Activated CD4-positive, alpha-beta memory T cell treated with anti-CD3 and anti-CD28 coated beads for 36 hours (primary cell): ENCODE results near the gene R3HDM1. TPM values are rescaled to one million over a fixed set of nuclear protein-coding genes. Genes with fewer than 3 reads are reported as not detected.

Source experiments
- CTCF ChIA-PET: fragments of 350-600 bp; sonication (Branson Sonifier 250); formaldehyde crosslinking; loops from one replicate; lab custom pipeline; 2021; ENCODE audit warnings: antibody characterized with exemption, inconsistent platforms; lab: Charles Lee
- POLR2A ChIA-PET: fragments of 350-600 bp; sonication (Branson Sonifier 250); formaldehyde crosslinking; loops from one replicate; lab custom pipeline; 2021; ENCODE audit warnings: antibody characterized with exemption; lab: Charles Lee
- DNase-seq: peaks from one replicate; pipeline ENCODE4 v3.0.0-alpha.2; 2020
- H3K27ac Mint-ChIP-seq: one replicate; pipeline ENCODE4 v1.8.0; 2021; ENCODE audit warnings: mixed read lengths
- H3K27me3 Mint-ChIP-seq: one replicate; pipeline ENCODE4 v1.8.0; 2021; ENCODE audit warnings: mixed read lengths
- H3K36me3 Mint-ChIP-seq: one replicate; pipeline ENCODE4 v1.8.0; 2021; ENCODE audit warnings: mixed read lengths
- H3K4me1 Mint-ChIP-seq: one replicate; pipeline ENCODE4 v1.8.0; 2021; ENCODE audit warnings: low read depth, mixed read lengths
- H3K4me3 Mint-ChIP-seq: one replicate; pipeline ENCODE4 v1.8.0; 2021; ENCODE audit warnings: mild to moderate bottlenecking, mixed read lengths
- H3K9me3 Mint-ChIP-seq: one replicate; pipeline ENCODE4 v1.8.0; 2021; ENCODE audit warnings: mixed read lengths
- intact Hi-C: fragments of 100-400 bp; cut with micrococcal nuclease; formaldehyde crosslinking; loops from one replicate; pipeline ENCODE4 v1.15.1; 2023
- total RNA-seq, 2 experiments: library from RNA; stranded (reverse); gene quantifications; one replicate each; pipeline ENCODE4 v1.2.3, GENCODE V29; 2021

Gene R3HDM1
- total RNA-seq, 2 experiments from 2014 or later: 49.3 to 56.3 TPM

DNA sequence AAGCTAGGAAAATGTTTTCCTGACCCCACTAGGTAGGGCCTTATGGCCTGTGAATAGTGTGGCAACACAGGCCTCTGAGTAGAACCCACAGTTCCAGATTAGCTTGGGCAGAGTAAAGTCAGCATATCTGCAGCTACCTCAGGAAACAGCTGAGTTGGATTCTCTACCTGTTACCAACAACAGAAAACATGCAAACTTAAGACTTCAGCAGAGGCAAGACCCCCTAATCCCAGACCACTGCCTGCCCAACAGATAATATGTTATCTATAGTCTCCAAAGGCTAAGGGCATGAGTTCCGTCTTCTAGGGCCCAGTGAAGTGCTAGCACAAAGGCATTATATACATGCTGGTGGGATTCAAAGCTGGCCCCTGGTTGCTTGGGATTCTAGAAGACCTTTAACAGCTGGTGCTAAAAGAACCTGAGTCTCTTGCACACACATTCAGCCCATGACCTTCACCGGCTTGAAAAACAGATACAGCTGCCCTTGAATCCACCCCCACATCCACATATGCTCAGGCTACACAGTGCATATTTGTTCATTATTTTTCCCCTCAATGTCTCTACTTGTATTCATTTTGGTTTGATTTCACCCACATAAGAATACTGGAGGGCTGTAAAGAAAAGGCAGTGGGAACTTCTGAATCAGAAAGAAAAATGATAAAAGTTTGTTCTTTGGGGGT lies 196.9 kb downstream of the R3HDM1 start:
- H3K9me3 Mint-ChIP-seq: no peaks in the 10 kb centered on the region
- DNase-seq: no peak
- ChIA-PET POLR2A (no interaction called here), CTCF (interaction anchor here (1.1 kb wide), 1 partner anchor 19 kb away, joined by 4 read pairs; no protein-coding TSS in a partner anchor)
- no peaks in the 10 kb centered on the region for H3K27me3 Mint-ChIP-seq
- peaks cover 11% of the 10 kb centered on the region for H3K36me3 Mint-ChIP-seq
- H3K4me1 Mint-ChIP-seq: no peaks in the 10 kb centered on the region
- intact Hi-C loops: no loop called here
- H3K27ac Mint-ChIP-seq: no peak overlapping the region
- no peak overlapping the region for H3K4me3 Mint-ChIP-seq

DNA sequence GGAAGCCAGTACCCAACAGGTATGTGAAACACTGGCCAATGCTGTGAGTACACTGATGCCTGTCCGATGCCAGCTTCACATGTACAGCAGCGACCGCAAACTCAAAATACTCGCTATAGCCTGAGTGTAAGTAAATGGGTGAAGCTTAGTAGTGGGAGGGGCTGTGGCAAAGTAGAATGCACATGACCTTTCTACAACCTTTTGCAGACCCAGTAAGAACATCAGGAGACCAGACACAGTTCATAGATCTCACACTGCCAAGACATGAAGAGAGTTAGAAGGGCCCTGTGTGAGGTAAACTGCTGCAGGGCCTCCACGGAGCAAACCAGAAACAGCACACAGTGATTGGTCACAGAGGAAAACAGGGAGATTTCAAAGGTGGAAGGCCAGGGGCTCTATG lies 201.3 kb downstream of the R3HDM1 start:
- Mint-ChIP-seq H3K4me3 (no peak overlapping the region), H3K9me3 (no peaks in the 10 kb centered on the region), H3K27me3 (no peaks in the 10 kb centered on the region), H3K36me3 (no peaks in the 10 kb centered on the region), H3K27ac (no peak overlapping the region), H3K4me1 (no peaks in the 10 kb centered on the region)
- DNase-seq: no peak
- ChIA-PET POLR2A (no interaction called here), CTCF (interaction anchor here (1.0 kb wide), 1 partner anchor 65 kb away, joined by 4 read pairs; no protein-coding TSS in a partner anchor)
- intact Hi-C loops: no loop called here

DNA sequence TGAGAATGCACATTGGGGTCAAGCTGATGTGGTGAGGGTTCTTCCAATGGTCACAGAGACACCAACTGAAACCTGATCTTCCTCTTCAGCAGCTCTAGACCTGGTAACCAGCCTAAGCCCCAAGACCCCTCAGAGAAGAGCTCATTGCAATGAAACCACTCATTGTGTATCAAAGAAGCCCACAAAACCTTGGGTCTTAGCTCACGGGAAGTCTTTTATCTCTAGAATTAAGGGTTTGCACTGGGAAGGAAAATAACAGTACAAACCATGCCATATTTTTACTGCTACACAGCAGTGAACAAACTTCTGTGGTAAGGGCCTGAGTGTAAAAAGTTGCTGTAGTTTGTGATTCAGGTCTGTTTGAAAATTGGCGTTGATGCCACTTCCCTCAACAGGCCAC lies 201.8 kb downstream of the R3HDM1 start:
- ChIA-PET POLR2A (no interaction called here), CTCF (interaction anchor here (1.0 kb wide), 1 partner anchor 65 kb away, joined by 4 read pairs; no protein-coding TSS in a partner anchor)
- no peak overlapping the region for H3K4me3 Mint-ChIP-seq
- no peaks in the 10 kb centered on the region for H3K27me3 Mint-ChIP-seq
- H3K27ac Mint-ChIP-seq: no peak overlapping the region
- no peaks in the 10 kb centered on the region for H3K4me1 Mint-ChIP-seq
- H3K9me3 Mint-ChIP-seq: no peaks in the 10 kb centered on the region
- H3K36me3 Mint-ChIP-seq: no peaks in the 10 kb centered on the region
- no peak for DNase-seq
- intact Hi-C loops: no loop called here

DNA sequence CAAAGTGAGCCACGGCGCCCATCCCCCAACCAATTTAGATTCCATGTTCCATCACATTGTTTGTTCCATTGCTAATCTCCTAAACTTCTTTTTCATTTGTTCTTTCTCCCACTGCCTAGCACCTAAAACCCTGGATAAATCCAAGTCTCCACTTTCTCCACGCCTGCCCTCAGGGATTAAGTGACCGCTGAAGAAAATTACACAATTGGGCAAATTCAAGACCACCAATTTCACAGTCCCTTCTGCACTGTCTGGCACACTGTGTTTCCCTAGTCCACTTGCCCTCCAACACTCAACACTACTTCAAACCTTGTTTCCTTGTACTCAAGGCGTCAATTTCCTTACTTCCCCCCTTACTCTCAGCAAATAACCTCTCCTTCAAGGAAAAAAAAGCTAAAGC lies 205.3 kb downstream of the R3HDM1 start:
- intact Hi-C loops: no loop called here
- no peaks in the 10 kb centered on the region for H3K27me3 Mint-ChIP-seq
- no peaks in the 10 kb centered on the region for H3K36me3 Mint-ChIP-seq
- no peak for DNase-seq
- POLR2A ChIA-PET: no interaction called here
- H3K4me3 Mint-ChIP-seq: no peak overlapping the region
- CTCF ChIA-PET: no interaction called here
- H3K4me1 Mint-ChIP-seq: no peaks in the 10 kb centered on the region
- H3K27ac Mint-ChIP-seq: no peak overlapping the region
- no peaks in the 10 kb centered on the region for H3K9me3 Mint-ChIP-seq

DNA sequence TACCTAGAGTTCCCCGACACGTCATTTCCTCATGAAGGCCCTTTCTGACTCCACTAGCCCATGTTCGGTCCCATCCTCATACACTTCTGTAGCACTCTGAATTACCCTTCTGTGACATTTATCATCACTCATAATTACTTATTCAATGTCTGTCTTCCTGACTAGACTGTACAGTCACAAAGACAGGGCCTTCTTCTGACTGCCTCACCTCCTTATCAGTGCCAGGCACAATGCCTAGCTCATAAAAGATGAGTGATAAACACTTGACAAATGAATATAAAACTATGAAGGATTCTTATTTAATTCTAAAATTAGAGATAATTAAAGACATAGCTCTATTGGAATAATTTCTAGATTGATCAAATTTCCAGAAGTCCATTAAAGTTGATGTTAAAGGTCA lies 208.9 kb downstream of the R3HDM1 start:
- ChIA-PET CTCF (interaction anchor here (1.9 kb wide), 1 partner anchor 31 kb away, joined by 9 read pairs; no protein-coding TSS in a partner anchor), POLR2A (no interaction called here)
- no peaks in the 10 kb centered on the region for H3K9me3 Mint-ChIP-seq
- H3K4me3 Mint-ChIP-seq: no peak overlapping the region
- peaks cover 15% of the 10 kb centered on the region for H3K4me1 Mint-ChIP-seq
- no peak for DNase-seq
- H3K27me3 Mint-ChIP-seq: no peaks in the 10 kb centered on the region
- intact Hi-C loops: loop anchor here (2.0 to 10.0 kb wide), 5 partner anchors 78 to 1068 kb away; partner anchors contain the start of genes CXCR4, DARS1 and MCM6
- no peak overlapping the region for H3K27ac Mint-ChIP-seq
- H3K36me3 Mint-ChIP-seq: peaks cover 6% of the 10 kb centered on the region

DNA sequence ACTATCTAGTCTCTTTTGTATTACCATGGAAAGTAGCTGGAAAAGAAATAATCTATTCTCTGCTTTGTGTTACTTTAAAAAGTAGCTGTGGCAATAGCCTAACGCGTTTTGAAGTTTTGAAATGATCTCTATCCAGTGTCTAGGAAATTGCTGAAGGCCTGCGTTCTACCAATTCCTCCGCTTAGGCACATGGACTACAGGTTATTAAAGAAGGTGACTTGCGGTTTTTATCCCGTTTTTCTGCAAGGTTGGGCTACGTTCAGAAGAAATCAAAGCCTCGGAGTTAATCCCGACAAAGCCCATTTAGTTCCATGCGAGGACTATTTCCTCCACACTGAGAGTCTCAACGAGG lies 209.7 kb downstream of the R3HDM1 start:
- intact Hi-C loops: loop anchor here (1.0 to 10.0 kb wide), 9 partner anchors 79 to 1069 kb away; partner anchors contain the start of genes CCNT2, CXCR4, DARS1 and MCM6
- peaks cover 17% of the 10 kb centered on the region for H3K4me1 Mint-ChIP-seq
- ChIA-PET POLR2A (no interaction called here), CTCF (interaction anchor here (1.9 kb wide), 1 partner anchor 32 kb away, joined by 9 read pairs; no protein-coding TSS in a partner anchor)
- peaks cover 6% of the 10 kb centered on the region for H3K36me3 Mint-ChIP-seq
- no peaks in the 10 kb centered on the region for H3K27me3 Mint-ChIP-seq
- no peak overlapping the region for H3K27ac Mint-ChIP-seq
- DNase-seq: no peak
- no peaks in the 10 kb centered on the region for H3K9me3 Mint-ChIP-seq
- H3K4me3 Mint-ChIP-seq: peak overlapping the region; percentile 96

DNA sequence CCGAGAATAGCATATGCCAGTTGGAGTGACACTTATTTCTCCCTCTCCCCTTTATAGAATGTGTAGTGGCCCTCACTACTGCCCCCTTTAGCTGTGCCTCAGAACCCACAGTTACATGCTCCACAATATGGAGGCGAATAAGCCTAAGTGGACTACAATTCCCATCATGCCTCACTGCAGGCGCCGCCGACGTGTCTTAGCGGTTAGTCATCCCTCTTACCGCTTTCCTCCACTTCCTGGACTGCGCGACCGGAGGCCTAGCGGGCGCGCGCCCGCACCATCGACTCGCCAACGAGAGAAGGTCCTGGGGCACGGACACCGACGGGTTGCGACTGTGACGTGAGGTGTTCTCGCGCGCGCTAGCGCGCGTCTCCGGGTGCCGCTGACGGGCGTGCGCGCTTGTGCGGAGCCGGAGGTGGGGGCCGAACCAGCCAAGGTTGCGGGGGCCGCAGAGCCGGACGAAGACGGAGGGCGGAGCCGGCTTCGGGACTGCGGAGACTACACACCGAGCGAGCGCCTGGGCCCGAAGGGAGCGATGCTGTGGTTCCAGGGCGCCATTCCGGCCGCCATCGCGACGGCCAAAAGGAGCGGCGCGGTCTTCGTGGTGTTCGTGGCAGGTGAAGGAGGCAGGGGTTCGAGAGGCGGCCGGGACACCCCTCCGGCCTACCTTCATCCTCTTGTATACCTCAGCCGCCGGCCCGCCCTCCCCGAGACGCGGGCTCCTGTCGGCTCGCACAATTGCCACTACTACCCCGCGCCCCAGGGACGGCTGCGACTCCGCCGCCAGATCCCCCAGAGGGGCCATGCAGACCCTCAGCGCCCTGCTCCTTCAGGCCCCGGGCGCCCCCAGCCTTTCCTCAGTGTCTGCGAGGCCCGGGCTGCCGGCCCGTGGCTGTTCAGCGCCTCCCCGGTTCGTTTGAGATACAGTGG lies 210.4 kb downstream of the R3HDM1 start, which contains the start of gene UBXN4:
TSS of gene UBXN4 (plus strand) at position 461 of the 930 bp plus-strand sequence. CDS start at position 536, 75 bp downstream.
- H3K4me3 Mint-ChIP-seq: peak within 1 kb of the TSS; percentile 96
- intact Hi-C loops: loop anchor here (1.0 to 10.0 kb wide), 9 partner anchors 79 to 1069 kb away; partner anchors contain the start of genes CCNT2, CXCR4, DARS1 and MCM6
- H3K36me3 Mint-ChIP-seq: peaks cover 9% of the 10 kb centered on the region
- DNase-seq: peak; percentile 98
- POLR2A ChIA-PET: interaction anchor here (1.1 kb wide), 1 partner anchor 134 kb away, joined by 5 read pairs; no protein-coding TSS in a partner anchor
- H3K27me3 Mint-ChIP-seq: no peaks in the 10 kb centered on the region
- CTCF ChIA-PET: interaction anchor here (1.9 kb wide), 1 partner anchor 33 kb away, joined by 9 read pairs; no protein-coding TSS in a partner anchor
- H3K9me3 Mint-ChIP-seq: no peaks in the 10 kb centered on the region
- peaks cover 24% of the 10 kb centered on the region for H3K4me1 Mint-ChIP-seq
- H3K27ac Mint-ChIP-seq: peak within 1 kb of the TSS; percentile 99

DNA sequence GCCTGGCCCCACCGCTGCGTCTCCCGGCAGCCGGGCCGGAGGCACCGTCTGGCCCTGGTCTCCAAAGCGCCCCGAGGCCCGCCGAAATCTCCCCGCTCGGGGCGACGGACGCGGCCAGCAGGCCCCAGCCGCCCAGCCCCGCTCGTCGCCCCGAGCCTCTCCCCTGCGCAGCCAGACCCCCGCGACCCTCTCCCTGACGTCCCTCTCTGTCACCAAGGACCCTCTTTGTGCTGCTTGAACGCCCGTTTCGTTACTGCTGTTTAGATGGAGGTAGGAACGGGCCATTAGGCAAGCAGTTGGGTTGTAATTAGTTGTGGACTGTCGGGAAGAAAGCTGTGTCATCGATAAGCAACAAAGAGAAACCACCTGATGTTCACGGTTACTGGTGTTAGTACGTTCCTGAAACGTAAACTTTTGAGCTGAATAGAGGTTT lies 211.1 kb downstream of the R3HDM1 start:
- Mint-ChIP-seq H3K9me3 (no peaks in the 10 kb centered on the region), H3K4me3 (peak overlapping the region; percentile 96), H3K36me3 (peaks cover 12% of the 10 kb centered on the region), H3K27me3 (no peaks in the 10 kb centered on the region), H3K4me1 (peaks cover 26% of the 10 kb centered on the region), H3K27ac (peak overlapping the region; percentile 99)
- ChIA-PET POLR2A (interaction anchor here (1.1 kb wide), 1 partner anchor 133 kb away, joined by 5 read pairs; no protein-coding TSS in a partner anchor), CTCF (interaction anchor here (1.2 to 4.0 kb wide), 2 partner anchors 29 to 55 kb away, joined by 3 to 30 read pairs; no protein-coding TSS in a partner anchor)
- peak; percentile 45 for DNase-seq
- intact Hi-C loops: loop anchor here (5.0 to 10.0 kb wide), 4 partner anchors 80 to 1070 kb away; partner anchors contain the start of genes CXCR4 and DARS1

DNA sequence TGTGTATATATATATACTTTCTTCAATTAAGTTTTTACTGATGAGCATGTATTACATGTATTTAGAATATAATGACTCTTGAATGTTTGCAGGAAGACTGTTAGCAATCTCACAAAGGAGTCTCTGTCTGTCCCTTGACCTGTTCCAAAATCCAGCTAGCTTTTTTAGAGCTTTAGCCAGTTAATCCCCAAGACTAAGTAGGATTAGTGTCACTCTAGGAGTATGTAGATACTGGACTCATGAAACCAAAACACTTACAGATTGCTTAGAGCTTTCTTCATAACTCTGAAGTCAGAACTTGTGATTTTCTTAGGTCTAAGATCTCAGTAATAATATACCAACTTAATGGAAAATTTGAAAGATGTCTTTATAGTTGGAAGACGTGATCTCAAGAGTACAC lies 212.6 kb downstream of the R3HDM1 start:
- no peak for DNase-seq
- Mint-ChIP-seq H3K4me3 (peak overlapping the region; percentile 48), H3K27me3 (no peaks in the 10 kb centered on the region), H3K36me3 (peaks cover 16% of the 10 kb centered on the region), H3K9me3 (no peaks in the 10 kb centered on the region), H3K4me1 (peaks cover 26% of the 10 kb centered on the region), H3K27ac (peak overlapping the region; percentile 35)
- intact Hi-C loops: loop anchor here (2.0 to 10.0 kb wide), 5 partner anchors 49 to 1072 kb away; partner anchors contain the start of genes CXCR4 and DARS1
- ChIA-PET CTCF (interaction anchor here (1.1 to 4.0 kb wide), 3 partner anchors 53 to 740 kb away, joined by 3 to 30 read pairs (median 4); no protein-coding TSS in a partner anchor), POLR2A (no interaction called here)

DNA sequence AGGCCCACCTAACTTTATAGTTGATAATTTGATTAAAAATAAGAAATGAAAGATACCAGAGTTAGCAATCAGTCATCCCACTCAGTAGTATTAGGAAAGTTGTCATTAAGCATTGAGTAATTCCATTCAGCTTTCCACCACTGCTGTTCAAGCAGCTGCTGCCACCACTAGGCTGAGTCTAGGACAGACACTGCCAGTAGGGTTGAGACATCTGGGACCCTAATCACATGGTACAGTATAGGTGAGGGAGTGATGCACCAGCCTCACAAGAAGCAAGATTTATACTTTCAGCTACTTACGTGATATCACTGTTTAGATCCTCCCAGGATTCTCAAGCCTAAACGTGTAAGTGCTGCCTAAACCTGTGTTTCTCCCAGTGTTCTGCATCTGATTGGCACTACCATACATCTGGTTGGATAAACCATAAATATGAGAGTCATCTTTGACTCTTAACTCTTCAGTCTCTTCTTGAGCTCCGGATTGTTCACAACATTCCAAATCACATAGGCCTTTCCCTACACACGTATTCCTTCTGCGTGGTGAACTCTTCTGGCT lies 213.6 kb downstream of the R3HDM1 start:
- peaks cover 22% of the 10 kb centered on the region for H3K36me3 Mint-ChIP-seq
- no peaks in the 10 kb centered on the region for H3K9me3 Mint-ChIP-seq
- peak overlapping the region; percentile 48 for H3K4me3 Mint-ChIP-seq
- POLR2A ChIA-PET: interaction anchor here (1.2 kb wide), 1 partner anchor 11 kb away, joined by 3 read pairs; no protein-coding TSS in a partner anchor
- peak overlapping the region; percentile 35 for H3K27ac Mint-ChIP-seq
- CTCF ChIA-PET: interaction anchor here (0.6 to 4.0 kb wide), 4 partner anchors 14 to 86 kb away, joined by 3 to 30 read pairs (median 4); no protein-coding TSS in a partner anchor
- peaks cover 28% of the 10 kb centered on the region for H3K4me1 Mint-ChIP-seq
- peak; percentile 55 for DNase-seq
- intact Hi-C loops: loop anchor here (2.0 to 10.0 kb wide), 5 partner anchors 48 to 1073 kb away; partner anchors contain the start of genes CXCR4 and DARS1
- no peaks in the 10 kb centered on the region for H3K27me3 Mint-ChIP-seq

DNA sequence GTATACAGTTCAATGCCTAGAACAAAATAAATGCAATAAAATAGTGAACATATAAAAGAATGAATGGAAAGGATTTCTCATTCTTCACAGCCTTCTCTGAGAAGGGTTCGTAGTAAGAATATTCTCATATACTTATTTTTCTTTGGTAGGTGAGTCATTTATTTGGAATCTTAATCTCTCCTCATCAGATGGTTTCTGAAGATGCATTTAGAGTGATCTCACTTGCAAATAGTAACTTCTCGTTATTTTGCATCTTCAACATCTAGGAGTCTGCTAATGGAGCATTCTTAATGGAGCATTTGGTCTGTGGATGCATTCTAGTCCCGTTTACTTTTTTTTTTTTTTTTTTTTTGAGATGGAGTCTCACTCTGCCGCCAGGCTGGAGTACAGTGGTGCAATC lies 214.3 kb downstream of the R3HDM1 start:
- CTCF ChIA-PET: interaction anchor here (1.0 to 4.0 kb wide), 3 partner anchors 36 to 87 kb away, joined by 3 to 30 read pairs (median 4); no protein-coding TSS in a partner anchor

More for the DNA sequence above, 214.3 kb downstream of the R3HDM1 start:
- H3K4me1 Mint-ChIP-seq: peaks cover 28% of the 10 kb centered on the region
- H3K9me3 Mint-ChIP-seq: no peaks in the 10 kb centered on the region
- H3K36me3 Mint-ChIP-seq: peaks cover 22% of the 10 kb centered on the region
- H3K27me3 Mint-ChIP-seq: no peaks in the 10 kb centered on the region
- no peak for DNase-seq
- POLR2A ChIA-PET: interaction anchor here (1.2 kb wide), 1 partner anchor 10 kb away, joined by 3 read pairs; no protein-coding TSS in a partner anchor
- intact Hi-C loops: loop anchor here (2.0 to 10.0 kb wide), 2 partner anchors 47 to 239 kb away; partner anchors contain the start of gene DARS1
- no peak overlapping the region for H3K27ac Mint-ChIP-seq
- H3K4me3 Mint-ChIP-seq: no peak overlapping the region
